EH (cell line): ENCODE data around the gene PDRG1.
"Not testable (repeated sequence)": the region's sequence is repeated elsewhere in the genome, so short reads cannot be mapped to it uniquely, and the experiment has no call there.

Source experiments
- DNase-seq: peaks from one replicate; pipeline ENCODE4 v3.0.0-alpha.2; 2015; ENCODE audit warnings: low read depth

The PDRG1 gene

GRCh38 chr20:31926493-31926892 is 25.4 kb downstream of the PDRG1 start:
- no peak for DNase-seq

- no peak for DNase-seq
Observed at GRCh38 chr20:31925631-31926030, 26.2 kb downstream of the PDRG1 start.

- DNase-seq, result no peak
Observed at GRCh38 chr20:31924561-31924960, 27.3 kb downstream of the PDRG1 start.

- no peak for DNase-seq
Observed at GRCh38 chr20:31923388-31924331, 28.2 kb downstream of the PDRG1 start.

GRCh38 chr20:31922588-31922987 is 29.3 kb downstream of the PDRG1 start:
- no peak for DNase-seq

GRCh38 chr20:31922181-31922580 is 29.7 kb downstream of the PDRG1 start:
- DNase-seq, result no peak

- not testable (repeated sequence) for DNase-seq
Observed at GRCh38 chr20:31921480-31921879, 30.4 kb downstream of the PDRG1 start.

- DNase-seq, result no peak
Observed at GRCh38 chr20:31920275-31920855, 31.5 kb downstream of the PDRG1 start.

GRCh38 chr20:31919410-31920155 is 32.3 kb downstream of the PDRG1 start:
- DNase-seq, result no peak

GRCh38 chr20:31918466-31919105 is 33.3 kb downstream of the PDRG1 start:
- DNase-seq, result no peak

- DNase-seq, result not testable (repeated sequence)
Observed at GRCh38 chr20:31917962-31918412, 33.9 kb downstream of the PDRG1 start.

- no peak for DNase-seq
Observed at GRCh38 chr20:31916708-31917107, 35.1 kb downstream of the PDRG1 start.

GRCh38 chr20:31915491-31916280 is 36.2 kb downstream of the PDRG1 start:
- no peak for DNase-seq

- no peak for DNase-seq
Observed at GRCh38 chr20:31914170-31914569, 37.7 kb downstream of the PDRG1 start.

- DNase-seq, result no peak
Observed at GRCh38 chr20:31913431-31914157, 38.3 kb downstream of the PDRG1 start.

GRCh38 chr20:31910071-31910803 is 41.6 kb downstream of the PDRG1 start:
- DNase-seq, result no peak

GRCh38 chr20:31909253-31910070 is 42.4 kb downstream of the PDRG1 start:
- DNase-seq, result no peak

- DNase-seq, result no peak
Observed at GRCh38 chr20:31908424-31908823, 43.4 kb downstream of the PDRG1 start.

GRCh38 chr20:31908016-31908415 is 43.8 kb downstream of the PDRG1 start:
- DNase-seq, result no peak
